ENCODE measurements around the gene TRIM47.

Gene TRIM47

GRCh38 chr17:75899353-75899752, 21.0 kb upstream of the TRIM47 start:
- no peak overlapping the region for H3K4me3 Mint-ChIP-seq
- H3K9me3 Mint-ChIP-seq = no peaks in the 10 kb centered on the region
- peaks cover 15% of the 10 kb centered on the region for H3K4me1 Mint-ChIP-seq
- peaks cover 13% of the 10 kb centered on the region for H3K36me3 Mint-ChIP-seq (ENCODE audit: low read depth)
- H3K27me3 Mint-ChIP-seq (ENCODE audit: low read depth) = no peaks in the 10 kb centered on the region
- no peak overlapping the region for H3K27ac Mint-ChIP-seq
- TF ChIP-seq CTCF (IDR thresholded peaks at IDR 0.05; ENCODE audit: unreplicated experiment in 3 of 3) = no peak

- Mint-ChIP-seq H3K4me3 (peak overlapping the region in 2 of 3 experiments; percentile 27 to 86), H3K27ac (no peak overlapping the region), H3K4me1 (peaks cover 20% of the 10 kb centered on the region), H3K9me3 (no peaks in the 10 kb centered on the region), H3K27me3 (ENCODE audit: low read depth) (no peaks in the 10 kb centered on the region), H3K36me3 (ENCODE audit: low read depth) (peaks cover 15% of the 10 kb centered on the region)
- no peak for TF ChIP-seq CTCF (IDR thresholded peaks at IDR 0.05; ENCODE audit: unreplicated experiment in 3 of 3)
Measured at GRCh38 chr17:75898791-75899190, 20.4 kb upstream of the TRIM47 start.

- Mint-ChIP-seq H3K4me3 (peak overlapping the region; percentile 76 to 86 (median 86)), H3K4me1 (peaks cover 23% of the 10 kb centered on the region), H3K27ac (peak overlapping the region in 2 of 3 experiments; percentile 81 to 90), H3K9me3 (no peaks in the 10 kb centered on the region), H3K36me3 (ENCODE audit: low read depth) (peaks cover 17% of the 10 kb centered on the region), H3K27me3 (ENCODE audit: low read depth) (no peaks in the 10 kb centered on the region)
- TF ChIP-seq CTCF (IDR thresholded peaks at IDR 0.05; ENCODE audit: unreplicated experiment in 3 of 3) = no peak
Measured at GRCh38 chr17:75898065-75898464, 19.7 kb upstream of the TRIM47 start.

GRCh38 chr17:75897160-75898019, 19.0 kb upstream of the TRIM47 start:
- Mint-ChIP-seq H3K36me3 (ENCODE audit: low read depth) (peaks cover 17% of the 10 kb centered on the region), H3K4me3 (peak overlapping the region; percentile 76 to 86 (median 86)), H3K27ac (peak overlapping the region; percentile 66 to 90 (median 81)), H3K9me3 (no peaks in the 10 kb centered on the region), H3K27me3 (ENCODE audit: low read depth) (no peaks in the 10 kb centered on the region), H3K4me1 (peaks cover 23% of the 10 kb centered on the region)
- no peak for TF ChIP-seq CTCF (IDR thresholded peaks at IDR 0.05; ENCODE audit: unreplicated experiment in 3 of 3)

- Mint-ChIP-seq H3K27ac (peak within 1 kb of the TSS; percentile 66 to 90 (median 81)), H3K27me3 (ENCODE audit: low read depth) (no peaks in the 10 kb centered on the region), H3K4me3 (peak within 1 kb of the TSS; percentile 81 to 86 (median 86)), H3K4me1 (peaks cover 23% of the 10 kb centered on the region), H3K9me3 (no peaks in the 10 kb centered on the region), H3K36me3 (ENCODE audit: low read depth) (peaks cover 17% of the 10 kb centered on the region)
- peak in 2 of 3 experiments; percentile 11 to 12 for TF ChIP-seq CTCF (IDR thresholded peaks at IDR 0.05; ENCODE audit: unreplicated experiment in 3 of 3)
Measured at GRCh38 chr17:75896415-75897159, 18.2 kb upstream of the TRIM47 start, which contains the start of gene TRIM65. Gene TRIM65 (minus strand): TSS chr17:75896951. CDS start chr17:75896937, 14 bp downstream.
